Neural crest cell (in vitro differentiated cells): ENCODE data around the gene ZNF606. TPM values are rescaled to one million over a fixed set of nuclear protein-coding genes. Genes with fewer than 3 reads are reported as not detected.
A peak's percentile ranks its signal among the peaks of the same experiment; 100 is the strongest.

Experiments
- DNase-seq: peaks from one replicate; pipeline ENCODE4 v3.0.0; 2021; ENCODE audit warnings: low read depth, mixed read lengths, low spot score
- H3K27ac Mint-ChIP-seq: one replicate; pipeline ENCODE4 v1.8.0; 2021; ENCODE audit warnings: mild to moderate bottlenecking, mixed read lengths; ENCODE audit not compliant: unreplicated experiment
- H3K27me3 Mint-ChIP-seq: 2 replicates; pipeline ENCODE4 v1.8.0; 2021; ENCODE audit warnings: low read depth, mild to moderate bottlenecking, mixed read lengths
- H3K36me3 Mint-ChIP-seq: 2 replicates; pipeline ENCODE4 v1.8.0; 2021; ENCODE audit warnings: low read depth, mild to moderate bottlenecking, mixed read lengths
- H3K4me1 Mint-ChIP-seq: 2 replicates; pipeline ENCODE4 v1.8.0; 2021; ENCODE audit warnings: mixed read lengths
- H3K4me3 Mint-ChIP-seq: one replicate; pipeline ENCODE4 v1.8.0; 2021; ENCODE audit warnings: mild to moderate bottlenecking, mixed read lengths
- H3K9me3 Mint-ChIP-seq: 2 replicates; pipeline ENCODE4 v1.8.0; 2021; ENCODE audit warnings: mixed read lengths
- long read RNA-seq: library from polyadenylated mRNA; unstranded; transcript quantifications from one replicate; pipeline ENCODE4 v2.0.0, GENCODE V29; 2020
- total RNA-seq: library from RNA; stranded (reverse); gene quantifications from 2 replicates; pipeline ENCODE4 v1.2.1, GENCODE V29; 2021
- TF ChIP-seq, protein P1 (sequence below): fragments of 200-600 bp; sonication (generic); conservative IDR thresholded peaks from 2 replicates; pipeline ENCODE4 v1.5.0; 2021; ENCODE audit warnings: antibody characterized with exemption, mild to moderate bottlenecking

The ZNF606 gene
- 38.1 and 41.5 TPM in 2 replicates for total RNA-seq
- long read RNA-seq, full-length matches to known transcripts: 7 of 16 reads
- long read RNA-seq, partial matches to known transcripts: 2 of 16 reads
- long read RNA-seq, other reads (novel, unspliced or antisense): 7 of 16 reads

DNA sequence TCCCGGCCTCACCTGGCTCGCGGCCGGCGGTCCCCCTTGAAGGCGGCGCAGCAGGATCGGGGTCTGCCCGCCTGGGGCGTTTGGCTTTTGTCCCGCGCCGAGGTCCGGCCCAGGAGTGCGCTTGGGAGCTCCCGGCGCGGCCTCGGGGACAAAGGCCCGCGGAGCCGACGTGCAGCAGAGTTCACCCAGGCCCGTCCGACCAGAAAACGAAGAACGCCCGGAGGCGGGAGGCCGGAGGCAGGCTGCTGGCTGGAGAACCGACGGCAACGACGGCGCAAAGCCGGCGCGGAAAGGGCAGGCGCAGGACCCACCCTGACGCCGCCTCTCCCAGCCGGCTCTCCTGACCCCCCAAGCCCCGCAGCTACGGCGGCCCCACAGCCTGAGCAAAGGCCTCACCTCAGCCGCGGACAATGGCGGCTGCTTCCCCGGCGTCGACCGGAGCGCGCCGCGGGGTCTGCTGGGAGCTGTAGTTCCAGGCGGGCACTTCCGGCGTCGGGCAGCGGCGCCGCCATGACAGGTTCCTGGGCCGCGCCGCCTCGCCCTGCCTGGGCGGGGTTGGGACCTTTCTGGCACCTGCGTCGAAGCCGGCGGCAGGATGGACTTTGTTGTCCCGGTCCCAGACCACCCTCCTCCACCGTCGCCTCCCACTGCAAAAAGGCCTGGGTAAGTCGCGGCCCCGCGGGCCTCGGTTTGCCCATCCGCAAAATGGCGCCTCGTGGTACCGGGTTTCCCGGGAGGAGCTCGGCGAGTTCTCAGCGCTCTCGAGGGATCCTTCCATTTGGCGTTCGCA, at the start of gene ZNF606:
Gene ZNF606 (minus strand): TSS at position 437 of the 790 bp plus-strand sequence. CDS start 1,501 bp downstream, outside the sequence.
- Mint-ChIP-seq H3K27ac (peak within 1 kb of the TSS; percentile 93), H3K4me1 (peaks cover 19% of the 10 kb centered on the region), H3K4me3 (peak within 1 kb of the TSS; percentile 91), H3K27me3 (peaks cover 4% of the 10 kb centered on the region), H3K36me3 (peaks cover 90% of the 10 kb centered on the region), H3K9me3 (peaks cover 28% of the 10 kb centered on the region)
- TF ChIP-seq, protein P1, sequence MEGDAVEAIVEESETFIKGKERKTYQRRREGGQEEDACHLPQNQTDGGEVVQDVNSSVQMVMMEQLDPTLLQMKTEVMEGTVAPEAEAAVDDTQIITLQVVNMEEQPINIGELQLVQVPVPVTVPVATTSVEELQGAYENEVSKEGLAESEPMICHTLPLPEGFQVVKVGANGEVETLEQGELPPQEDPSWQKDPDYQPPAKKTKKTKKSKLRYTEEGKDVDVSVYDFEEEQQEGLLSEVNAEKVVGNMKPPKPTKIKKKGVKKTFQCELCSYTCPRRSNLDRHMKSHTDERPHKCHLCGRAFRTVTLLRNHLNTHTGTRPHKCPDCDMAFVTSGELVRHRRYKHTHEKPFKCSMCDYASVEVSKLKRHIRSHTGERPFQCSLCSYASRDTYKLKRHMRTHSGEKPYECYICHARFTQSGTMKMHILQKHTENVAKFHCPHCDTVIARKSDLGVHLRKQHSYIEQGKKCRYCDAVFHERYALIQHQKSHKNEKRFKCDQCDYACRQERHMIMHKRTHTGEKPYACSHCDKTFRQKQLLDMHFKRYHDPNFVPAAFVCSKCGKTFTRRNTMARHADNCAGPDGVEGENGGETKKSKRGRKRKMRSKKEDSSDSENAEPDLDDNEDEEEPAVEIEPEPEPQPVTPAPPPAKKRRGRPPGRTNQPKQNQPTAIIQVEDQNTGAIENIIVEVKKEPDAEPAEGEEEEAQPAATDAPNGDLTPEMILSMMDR: no peak
- DNase-seq: peak; percentile 75

DNA sequence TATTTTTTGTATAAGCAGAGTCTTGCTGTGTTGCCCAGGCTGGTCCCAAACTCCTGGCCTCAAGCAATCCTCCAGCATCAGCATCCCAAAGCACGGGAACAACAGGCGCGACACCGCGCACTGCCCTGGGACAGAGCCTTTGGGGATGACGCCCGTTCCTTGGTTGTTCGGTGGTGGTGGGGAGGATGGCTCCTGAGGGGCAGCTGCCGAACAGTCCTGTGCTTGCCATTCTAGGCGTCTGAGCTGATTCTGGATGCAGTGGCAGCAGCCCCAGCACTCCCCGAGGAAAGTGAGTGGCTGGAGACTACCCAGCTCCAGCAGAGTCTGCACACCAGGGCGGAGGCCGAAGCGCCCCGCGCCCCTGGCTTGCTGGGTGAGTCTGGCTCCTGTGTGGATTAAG, 49.6 kb upstream of the ZNF606 start:
- Mint-ChIP-seq H3K36me3 (peaks cover 11% of the 10 kb centered on the region), H3K4me3 (no peak overlapping the region), H3K27ac (no peak overlapping the region), H3K4me1 (no peaks in the 10 kb centered on the region), H3K27me3 (no peaks in the 10 kb centered on the region), H3K9me3 (peaks cover 13% of the 10 kb centered on the region)
- TF ChIP-seq, protein P1: no peak
- DNase-seq: no peak

GRCh38 chr19:58047672-58048071, 45.1 kb upstream of the ZNF606 start:
- H3K9me3 Mint-ChIP-seq: peaks cover 16% of the 10 kb centered on the region
- DNase-seq: no peak
- no peaks in the 10 kb centered on the region for H3K4me1 Mint-ChIP-seq
- no peak overlapping the region for H3K4me3 Mint-ChIP-seq
- TF ChIP-seq, protein P1: no peak
- no peaks in the 10 kb centered on the region for H3K27me3 Mint-ChIP-seq
- H3K27ac Mint-ChIP-seq: no peak overlapping the region
- peaks cover 15% of the 10 kb centered on the region for H3K36me3 Mint-ChIP-seq

DNA sequence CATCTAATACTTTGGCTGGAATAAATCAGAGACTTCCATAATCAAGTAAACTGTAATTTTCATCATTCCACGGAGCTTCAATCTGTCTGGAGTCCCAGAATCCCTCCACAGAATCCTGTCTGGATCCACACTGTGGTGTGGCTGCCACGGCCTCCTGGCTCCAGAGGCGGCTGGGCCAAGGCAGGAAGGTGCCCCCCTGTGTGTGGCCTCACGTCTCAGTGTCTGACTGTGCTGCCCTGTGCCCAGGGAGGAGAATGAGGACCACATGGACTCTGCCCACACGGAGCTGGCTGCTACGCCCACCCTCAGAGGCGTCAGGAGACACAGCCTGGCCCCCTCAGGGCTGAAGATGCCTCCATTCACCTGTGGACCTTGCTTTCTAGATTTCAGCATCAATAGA, 44.2 kb upstream of the ZNF606 start:
- no peak overlapping the region for H3K27ac Mint-ChIP-seq
- peaks cover 15% of the 10 kb centered on the region for H3K36me3 Mint-ChIP-seq
- no peak overlapping the region for H3K4me3 Mint-ChIP-seq
- peaks cover 17% of the 10 kb centered on the region for H3K9me3 Mint-ChIP-seq
- TF ChIP-seq, protein P1: no peak
- no peaks in the 10 kb centered on the region for H3K4me1 Mint-ChIP-seq
- no peaks in the 10 kb centered on the region for H3K27me3 Mint-ChIP-seq
- DNase-seq: no peak

- Mint-ChIP-seq H3K4me3 (no peak overlapping the region), H3K4me1 (no peaks in the 10 kb centered on the region), H3K36me3 (peaks cover 10% of the 10 kb centered on the region), H3K27me3 (no peaks in the 10 kb centered on the region), H3K27ac (no peak overlapping the region), H3K9me3 (peaks cover 22% of the 10 kb centered on the region)
- TF ChIP-seq, protein P1: no peak
- DNase-seq: no peak
Measured at GRCh38 chr19:58045411-58046050, 42.9 kb upstream of the ZNF606 start.
